Stomach (tissue), 4 donors: ENCODE results near the gene CEMIP.

Source experiments
- POLR2A ChIP-seq, 4 donors: fragments of 450-650 bp; IDR thresholded peaks; one replicate each; pipeline ENCODE4 v1.6.1; 2016; ENCODE audit warnings: antibody characterized with exemption in 4 of 4, control low read depth in 2 of 4, mild to moderate bottlenecking in 1 of 4, moderate library complexity in 1 of 4
- TF ChIP-seq, protein P1 (sequence below), 7 experiments: fragments of 450-650 bp in 4 of 7; fragments of 200-600 bp in 3 of 7; sonication (generic) in 3 of 7; IDR thresholded peaks; one replicate each; pipeline ENCODE4 v1.5.1; 2016 to 2019; ENCODE audit warnings: antibody characterized with exemption in 7 of 7, control low read depth in 2 of 7, mild to moderate bottlenecking in 1 of 7

GRCh38 chr15:80785811-80786354, 6.7 kb downstream of the CEMIP start:
- TF ChIP-seq, protein P1, sequence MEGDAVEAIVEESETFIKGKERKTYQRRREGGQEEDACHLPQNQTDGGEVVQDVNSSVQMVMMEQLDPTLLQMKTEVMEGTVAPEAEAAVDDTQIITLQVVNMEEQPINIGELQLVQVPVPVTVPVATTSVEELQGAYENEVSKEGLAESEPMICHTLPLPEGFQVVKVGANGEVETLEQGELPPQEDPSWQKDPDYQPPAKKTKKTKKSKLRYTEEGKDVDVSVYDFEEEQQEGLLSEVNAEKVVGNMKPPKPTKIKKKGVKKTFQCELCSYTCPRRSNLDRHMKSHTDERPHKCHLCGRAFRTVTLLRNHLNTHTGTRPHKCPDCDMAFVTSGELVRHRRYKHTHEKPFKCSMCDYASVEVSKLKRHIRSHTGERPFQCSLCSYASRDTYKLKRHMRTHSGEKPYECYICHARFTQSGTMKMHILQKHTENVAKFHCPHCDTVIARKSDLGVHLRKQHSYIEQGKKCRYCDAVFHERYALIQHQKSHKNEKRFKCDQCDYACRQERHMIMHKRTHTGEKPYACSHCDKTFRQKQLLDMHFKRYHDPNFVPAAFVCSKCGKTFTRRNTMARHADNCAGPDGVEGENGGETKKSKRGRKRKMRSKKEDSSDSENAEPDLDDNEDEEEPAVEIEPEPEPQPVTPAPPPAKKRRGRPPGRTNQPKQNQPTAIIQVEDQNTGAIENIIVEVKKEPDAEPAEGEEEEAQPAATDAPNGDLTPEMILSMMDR (IDR thresholded peaks at IDR 0.05): no peak
- no peak for TF ChIP-seq POLR2A (IDR thresholded peaks at IDR 0.05)
